GM21717 (cell line): ENCODE results near the gene ABHD1.
A peak's percentile ranks its signal among the peaks of the same experiment; 100 is the strongest.
"Not testable (repeated sequence)": the region's sequence is repeated elsewhere in the genome, so short reads cannot be mapped to it uniquely, and the experiment has no call there.

Experiments
- ATAC-seq: cut with Tn5 transposase; IDR thresholded peaks from one replicate; pipeline ENCODE4 v1.9.1; 2021; ENCODE audit warnings: mild to moderate bottlenecking, moderate library complexity; ENCODE audit not compliant: unreplicated experiment

Gene ABHD1

GRCh38 chr2:27108221-27108620, 15.4 kb upstream of the ABHD1 start:
- no peak for ATAC-seq

- no peak for ATAC-seq
These were observed 14.5 kb upstream of the ABHD1 start for GRCh38 chr2:27109083-27109482.

GRCh38 chr2:27110603-27111352, 12.8 kb upstream of the ABHD1 start:
- ATAC-seq: not testable (repeated sequence)

DNA sequence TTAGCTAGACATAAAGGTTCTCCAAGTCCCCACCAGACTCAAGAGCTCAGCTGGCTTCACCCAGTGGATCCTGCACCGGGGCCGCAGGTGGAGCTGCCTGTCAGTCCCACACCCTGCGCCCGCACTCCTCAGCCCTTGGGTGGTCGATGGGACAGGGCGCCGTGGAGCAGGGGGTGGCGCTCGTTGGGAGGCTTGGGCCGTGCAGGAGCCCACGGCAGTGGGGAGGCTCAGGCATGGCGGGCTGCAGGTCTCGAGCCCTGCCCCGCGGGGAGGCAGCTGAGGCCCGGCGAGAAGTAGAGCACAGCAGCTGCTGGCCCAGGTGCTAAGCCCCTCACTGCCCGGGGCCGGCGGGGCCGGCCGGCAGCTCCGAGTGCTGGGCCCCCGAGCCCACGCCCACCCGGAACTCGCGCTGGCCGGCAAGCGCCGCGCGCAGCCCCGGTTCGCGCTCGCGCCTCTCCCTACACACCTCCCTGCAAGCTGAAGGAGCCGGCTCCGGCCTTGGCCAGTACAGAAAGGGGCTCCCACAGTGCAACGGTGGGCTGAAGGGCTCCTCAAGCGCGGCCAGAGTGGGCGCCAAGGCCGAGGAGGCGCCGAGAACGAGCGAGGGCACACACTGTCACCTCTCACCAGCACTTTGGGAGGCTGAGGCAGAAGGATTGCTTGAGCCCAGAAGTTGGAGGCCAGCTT, 12.1 kb upstream of the ABHD1 start:
- ATAC-seq: not testable (repeated sequence)

DNA sequence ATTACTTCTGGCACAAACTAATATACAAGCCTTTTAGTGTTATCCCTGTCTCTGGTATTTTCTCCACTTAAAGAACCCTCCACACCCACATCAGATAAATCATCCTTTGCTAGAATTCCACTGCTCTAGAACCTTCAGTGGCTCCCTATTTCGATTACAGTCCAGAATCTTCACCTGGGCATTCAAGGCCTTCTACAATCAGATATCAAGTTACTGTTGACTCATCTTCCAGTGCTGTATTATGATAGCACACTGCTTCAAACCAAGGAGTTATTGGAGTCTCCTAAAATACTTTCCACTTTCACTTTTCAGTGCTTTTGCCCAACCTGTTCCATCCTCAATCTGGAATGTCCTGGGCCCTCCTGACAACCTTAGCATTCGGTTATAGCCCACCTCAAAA, 8.1 kb upstream of the ABHD1 start:
- no peak for ATAC-seq

GRCh38 chr2:27117995-27118524, 5.6 kb upstream of the ABHD1 start:
- ATAC-seq: no peak

- no peak for ATAC-seq
These were observed 4.9 kb upstream of the ABHD1 start, which contains the start of gene CGREF1 for GRCh38 chr2:27118525-27119329. TSS of gene CGREF1 (minus strand) at chr2:27119128. CDS start at chr2:27104366, 14,762 bp downstream.

DNA sequence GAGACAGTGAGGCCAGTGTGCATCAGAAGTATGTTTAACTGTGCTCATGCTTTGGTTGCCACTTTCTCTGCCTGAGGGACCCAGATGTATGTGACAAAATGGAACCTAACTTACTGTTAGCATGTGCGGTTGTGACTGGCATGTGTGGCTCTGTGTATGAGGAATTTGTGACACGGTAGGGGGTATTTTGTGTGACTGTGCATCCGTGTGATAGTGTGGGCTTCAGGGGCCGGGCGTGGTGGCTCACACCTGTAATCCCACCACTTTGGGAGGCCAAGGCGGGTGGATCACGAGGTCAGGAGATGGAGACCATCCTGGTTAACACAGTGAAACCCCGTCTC, 4.3 kb upstream of the ABHD1 start:
- not testable (repeated sequence) for ATAC-seq

DNA sequence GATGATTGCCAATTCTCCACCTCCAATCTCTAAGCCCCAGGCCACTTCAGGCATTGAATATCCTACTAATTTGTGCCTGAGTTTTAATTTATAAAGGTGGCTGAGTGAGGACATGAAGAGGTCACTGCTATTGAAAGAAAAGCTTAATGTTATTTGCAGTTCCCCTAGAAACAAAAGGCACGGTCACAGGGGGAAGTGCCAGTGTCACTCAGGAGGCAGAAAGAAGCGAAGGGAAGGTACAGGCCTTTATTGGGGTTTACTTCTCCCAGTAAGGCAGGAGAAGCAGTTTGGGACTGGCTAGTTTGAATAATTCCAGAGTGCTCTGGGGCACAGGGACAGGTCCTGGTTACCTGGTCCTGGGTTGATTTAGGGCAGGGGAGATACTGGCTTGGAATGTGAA, 1.7 kb upstream of the ABHD1 start:
- no peak for ATAC-seq

DNA sequence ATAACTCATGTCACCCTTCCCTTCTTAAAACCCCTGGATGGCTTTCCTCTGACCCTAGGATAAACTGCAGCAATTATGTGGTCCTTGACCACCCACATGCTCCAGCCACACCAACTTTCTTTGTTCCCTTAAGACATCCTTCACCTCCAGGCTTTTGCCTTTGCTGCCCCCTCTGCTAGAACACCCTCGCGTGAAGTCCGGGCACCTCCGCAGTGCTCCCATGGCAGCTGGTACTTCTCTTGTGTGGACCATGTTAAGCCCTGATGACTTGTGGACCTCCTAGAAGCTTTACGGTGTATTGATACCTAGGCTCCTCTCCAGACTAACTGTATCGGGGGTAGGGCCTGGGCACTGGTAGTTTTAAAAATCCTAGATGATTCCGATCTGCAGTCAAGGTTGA, 824 bp upstream of the ABHD1 start:
- ATAC-seq: no peak

DNA sequence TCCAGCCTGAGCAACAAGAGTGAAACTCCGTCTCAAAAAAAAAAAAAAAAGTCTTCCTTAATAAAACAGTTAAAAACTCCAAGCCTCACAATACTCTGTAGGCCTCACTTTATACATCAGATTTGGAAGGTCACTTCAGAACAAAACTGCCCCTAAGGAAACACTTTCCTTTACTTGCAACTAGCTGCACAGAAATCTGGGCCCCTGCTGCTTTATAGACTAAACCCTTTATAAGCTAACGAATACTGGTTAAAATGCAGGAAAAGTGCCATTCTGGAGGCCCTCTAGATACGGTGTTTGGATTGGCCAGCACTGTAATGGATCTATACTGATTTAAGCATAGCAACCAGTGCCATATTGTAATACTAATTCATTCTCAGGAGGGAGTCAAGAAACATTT, 1.5 kb downstream of the ABHD1 start:
- no peak for ATAC-seq

DNA sequence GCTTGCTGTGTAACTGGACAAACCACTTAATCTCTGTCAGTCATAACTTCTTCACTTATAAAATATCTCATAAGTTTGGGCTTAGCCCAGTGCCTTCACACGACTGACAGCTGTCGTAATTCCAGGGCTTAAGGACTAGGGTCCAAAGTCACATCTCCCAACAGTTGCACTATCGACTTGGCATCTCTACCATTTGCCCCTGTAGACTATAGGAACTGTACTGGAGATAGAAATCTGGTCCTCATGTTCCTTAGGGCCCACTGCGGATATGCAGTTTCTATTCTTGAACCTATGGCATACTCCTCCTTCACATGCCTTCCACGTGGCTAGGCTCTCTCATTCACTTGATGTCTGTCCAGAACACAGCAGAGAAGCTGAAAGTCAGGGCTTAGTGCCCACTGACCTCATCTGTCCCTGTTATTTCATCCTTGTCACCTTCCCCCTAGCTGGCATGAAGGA, 2.7 kb downstream of the ABHD1 start:
- no peak for ATAC-seq

DNA sequence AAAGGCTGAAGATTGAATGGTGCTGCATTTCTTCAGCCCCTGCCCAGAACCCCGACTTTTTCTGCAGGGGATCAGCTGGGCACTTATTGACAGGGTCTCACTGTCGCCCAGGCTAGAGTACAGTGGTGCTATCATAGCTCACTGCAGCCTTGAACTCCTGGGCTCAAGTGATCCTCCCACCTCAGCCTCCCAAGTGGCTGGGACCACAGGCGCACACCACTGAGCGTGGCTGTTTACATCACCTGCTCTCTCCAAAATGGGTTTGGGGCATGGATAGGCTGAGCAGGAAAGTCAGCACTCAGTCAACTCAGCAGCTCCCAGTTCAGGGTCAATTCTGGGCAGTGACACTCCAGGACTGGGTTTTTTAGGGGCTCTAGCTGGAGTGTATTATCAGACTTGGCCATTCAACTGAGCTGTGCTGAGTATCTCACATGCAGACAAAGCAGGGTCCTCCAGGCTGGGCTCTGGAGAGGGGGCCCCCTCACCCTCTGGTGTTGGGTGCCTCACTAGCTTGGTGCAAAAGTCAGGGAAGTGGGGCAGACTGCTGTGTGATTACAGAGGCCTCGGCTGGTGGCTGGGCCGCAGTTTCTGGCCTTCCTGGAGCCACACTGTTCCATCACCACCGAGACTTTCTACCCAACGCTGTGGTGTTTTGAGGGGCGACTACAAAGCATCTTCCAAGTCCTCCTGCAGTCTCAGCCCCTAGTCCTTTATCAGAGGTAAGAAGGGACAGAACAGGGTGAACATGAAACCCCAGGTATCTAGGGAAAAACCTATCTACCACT, 4.5 kb downstream of the ABHD1 start:
- ATAC-seq: no peak

- no peak for ATAC-seq
These were observed 5.3 kb downstream of the ABHD1 start for GRCh38 chr2:27128668-27129571.

DNA sequence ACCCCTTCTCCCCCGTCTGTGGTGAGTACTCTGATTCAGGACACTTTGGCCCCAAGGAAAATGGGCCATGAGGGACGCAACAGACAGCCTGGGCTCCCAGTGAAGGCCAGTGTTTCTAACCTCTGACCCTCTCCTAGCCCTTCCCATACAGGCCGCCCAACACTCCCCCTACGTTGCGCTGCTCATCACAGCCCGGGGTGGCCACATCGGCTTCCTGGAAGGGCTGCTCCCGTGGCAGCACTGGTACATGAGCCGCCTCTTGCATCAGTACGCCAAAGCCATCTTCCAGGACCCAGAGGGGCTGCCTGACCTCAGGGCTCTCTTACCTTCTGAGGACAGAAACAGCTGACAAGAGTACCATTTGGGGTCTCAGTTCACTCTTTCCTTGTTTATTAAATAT, 6.8 kb downstream of the ABHD1 start:
- no peak for ATAC-seq

- ATAC-seq: no peak
These were observed 7.8 kb downstream of the ABHD1 start for GRCh38 chr2:27131429-27131828.

DNA sequence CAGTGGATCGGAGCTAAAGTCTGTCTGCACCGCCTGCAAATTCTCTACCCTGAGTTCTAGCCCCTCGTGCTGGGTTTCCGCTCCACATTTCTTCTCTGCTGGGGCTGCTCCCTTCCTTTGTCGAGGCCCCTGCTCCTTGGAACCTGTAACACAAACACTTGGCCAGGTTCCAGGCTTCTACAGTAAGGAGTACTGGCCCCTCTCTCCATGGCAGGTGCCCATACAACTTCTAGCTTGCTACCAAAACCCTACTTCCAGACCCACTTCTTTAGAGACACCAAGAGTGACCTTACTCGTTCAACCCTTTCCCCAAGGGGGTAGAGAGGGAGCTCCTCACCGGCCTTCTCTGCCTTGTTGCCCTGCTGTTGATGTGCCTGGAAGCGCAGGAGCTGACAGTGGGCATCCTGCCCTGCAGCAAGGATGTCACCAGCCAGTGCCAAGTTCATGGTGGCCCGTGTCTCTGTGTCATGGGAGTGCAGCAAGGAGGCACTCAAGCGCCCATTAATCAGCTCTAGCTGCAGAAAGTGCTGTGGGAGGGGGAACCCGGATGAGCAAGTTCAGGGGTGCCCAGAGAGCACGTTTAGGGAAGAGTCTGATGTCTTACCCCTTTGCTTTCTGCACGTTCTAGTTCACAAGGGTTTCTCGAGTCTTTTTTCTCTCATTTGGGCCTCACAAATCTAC, 9.7 kb downstream of the ABHD1 start:
- ATAC-seq: no peak

- peak; percentile 61 for ATAC-seq
These were observed 10.5 kb downstream of the ABHD1 start, which contains the start of gene PREB for GRCh38 chr2:27133905-27134780. TSS of gene PREB (minus strand) at chr2:27134636. CDS start at chr2:27134421, 215 bp downstream.
